Pancreas (tissue), 10 donors: Measurements from ENCODE around the gene TSPAN9. TPM values are rescaled to one million over a fixed set of nuclear protein-coding genes. Genes with fewer than 3 reads are reported as not detected.

ENCODE experiments used
- ATAC-seq, 4 donors: fragments of 200-7000 bp; cut with Tn5 transposase; one replicate each; pipeline versions ENCODE4 v1.8.0 to v1.9.1; 2020; ENCODE audit warnings: mild to moderate bottlenecking in 4 of 4, moderate library complexity in 4 of 4
- DNase-seq, 6 donors: peaks; one replicate each; pipeline ENCODE4 v3.0.0-alpha.2; 2020
- FAIRE-seq: peaks from 2 replicates; lab custom pipeline; 2012; peaks lifted over from hg19 to GRCh38; lab: Jason Lieb, UNC
- H3K27ac ChIP-seq, 4 donors: fragments of 200-600 bp; sonication (generic); 1 replicate in 3 of 4; 2 replicates in 1 of 4; pipeline versions ENCODE4 v1.5.0 to v1.8.0; 2020
- H3K27me3 ChIP-seq, 4 donors: fragments of 200-600 bp; one replicate each; pipeline ENCODE4 v1.8.0; 2021
- H3K36me3 ChIP-seq, 3 donors: fragments of 200-600 bp; sonication (generic) in 1 of 3; one replicate each; pipeline versions ENCODE4 v1.5.0 to v1.8.0; 2020 to 2021
- H3K4me1 ChIP-seq, 3 donors: fragments of 200-600 bp; one replicate each; pipeline ENCODE4 v1.8.0; 2021
- H3K4me3 ChIP-seq, 4 donors: fragments of 200-600 bp; sonication (generic) in 2 of 4; one replicate each; pipeline versions ENCODE4 v1.5.0 to v1.8.0; 2020 to 2021
- H3K9me3 ChIP-seq, 4 donors: fragments of 200-600 bp; one replicate each; pipeline ENCODE4 v1.8.0; 2021
- CTCF ChIP-seq, 4 donors: fragments of 200-600 bp; sonication (generic) in 3 of 4; IDR thresholded peaks; one replicate each; pipeline versions ENCODE4 v1.5.0 to v1.8.0; 2021; ENCODE audit warnings: antibody characterized with exemption in 4 of 4
- WGBS, 2 donors: extraction: QIAGEN DNeasy Blood & Tissue Kit; methylation state at CpG; one replicate each; pipeline ENCODE4 v1.1.7; 2013; 5-methylcytosine and 5-hydroxymethylcytosine counted together
- intact Hi-C, 3 donors: fragments of 100-400 bp; cut with DNase I; formaldehyde crosslinking; loops; one replicate each; pipeline versions ENCODE4 v1.11.1 to v1.14.2; 2022
- polyA plus RNA-seq, 2 donors: library from polyadenylated mRNA; stranded (reverse); fragments of 200-250 nt; gene quantifications; one replicate each; pipeline ENCODE4 v1.2.3, GENCODE V29; 2013
- total RNA-seq, 6 donors: library from RNA; stranded (reverse); fragmentation: NEBNext Ultra II Directional in 4 of 6; extraction: Animal tissue kit (Norgen Biotek cat#: 25700) in 4 of 6; gene quantifications; one replicate each; pipeline versions ENCODE4 v1.2.1 to v1.2.4, GENCODE V29; 2021 to 2023
- donor health status: healthy with polysubstance abuse.
- donor health status: DM: no; HTN: no; CAD: no; lungs with moderate emphysema.
- donor health status: DM: no; HTN: no; CAD: no.
- donor health status: control.
- donor health status: control.
- donor health status: Bipolar disorder and iron deficiency.
- donor health status: DM: yes; HTN: yes; CAD: no.
- donor health status: DM: no; HTN: no; CAD: no.
- donor health status: DM: no; HTN: no; CAD: no.
- donor health status: DM: yes; HTN: yes; CAD: no.

Gene TSPAN9
- total and polyA plus RNA-seq, 8 donors: 7.8 to 19.5 (median 13.0) TPM

- H3K36me3 ChIP-seq: no peaks in the 10 kb centered on the region
- intact Hi-C loops: no loop called here
- H3K27ac ChIP-seq: no peak overlapping the region
- ATAC-seq (no peak), DNase-seq (no peak), FAIRE-seq (no peak)
- H3K4me1 ChIP-seq: no peaks in the 10 kb centered on the region
- TF ChIP-seq CTCF (IDR thresholded peaks at IDR 0.05): no peak
- H3K27me3 ChIP-seq: no peaks in the 10 kb centered on the region
- H3K9me3 ChIP-seq: no peaks in the 10 kb centered on the region
- 82 to 88% methylated on average over 9 of the region's 9 CpGs for WGBS, 2 donors
- no peak overlapping the region for H3K4me3 ChIP-seq
Measured at GRCh38 chr12:3333991-3334391, 256.8 kb downstream of the TSPAN9 start.

- FAIRE-seq: no peak
- intact Hi-C loops: no loop called here
- H3K36me3 ChIP-seq: no peaks in the 10 kb centered on the region
- H3K27me3 ChIP-seq: no peaks in the 10 kb centered on the region
- no peak for ATAC-seq
- no peak for TF ChIP-seq CTCF (IDR thresholded peaks at IDR 0.05)
- 86 to 91% methylated on average over 8 of the region's 8 CpGs for WGBS, 2 donors
- no peak overlapping the region for H3K27ac ChIP-seq
- no peak overlapping the region for H3K4me3 ChIP-seq
- DNase-seq: no peak
- no peaks in the 10 kb centered on the region for H3K9me3 ChIP-seq
- H3K4me1 ChIP-seq: no peaks in the 10 kb centered on the region
Measured at GRCh38 chr12:3335078-3335487, 257.9 kb downstream of the TSPAN9 start.

Other genes starting within 250 kb of the TSPAN9 start
- gene NRIP2, start 242.3 kb upstream of the TSPAN9 start, total RNA-seq: under 1 TPM; 0.13 to 0.83 (median 0.33) TPM
- 1 to 10 TPM in 1 of 2 donors, under 1 TPM in 1; 0.68 to 1.2 TPM for gene NRIP2, start 242.3 kb upstream of the TSPAN9 start, polyA plus RNA-seq
- gene TEX52, start 220.3 kb upstream of the TSPAN9 start, total RNA-seq: under 1 TPM in 1 of 6 donors, not detected in 5; 0.19 TPM
- not detected for gene TEX52, start 220.3 kb upstream of the TSPAN9 start, polyA plus RNA-seq
- 1 to 10 TPM in 1 of 6 donors, under 1 TPM in 4, not detected in 1; 0.12 to 1.5 (median 0.60) TPM for gene FOXM1, start 200.2 kb upstream of the TSPAN9 start, total RNA-seq
- under 1 TPM; 0.19 to 0.65 TPM for gene FOXM1, start 200.2 kb upstream of the TSPAN9 start, polyA plus RNA-seq
- 10 to 100 TPM in 2 of 6 donors, 1 to 10 TPM in 4; 5.7 to 12.6 (median 8.0) TPM for gene RHNO1, start 200.2 kb upstream of the TSPAN9 start, total RNA-seq
- 10 to 100 TPM in 1 of 2 donors, 1 to 10 TPM in 1; 6.9 to 11.3 TPM for gene RHNO1, start 200.2 kb upstream of the TSPAN9 start, polyA plus RNA-seq
- 1 to 10 TPM; 4.1 to 9.0 (median 5.7) TPM for gene TULP3, start 186.5 kb upstream of the TSPAN9 start, total RNA-seq
- 1 to 10 TPM; 6.3 to 8.9 TPM for gene TULP3, start 186.5 kb upstream of the TSPAN9 start, polyA plus RNA-seq
- gene TEAD4, start 118.0 kb upstream of the TSPAN9 start, total RNA-seq: 10 to 100 TPM; 22.6 to 43.8 (median 31.0) TPM
- gene TEAD4, start 118.0 kb upstream of the TSPAN9 start, polyA plus RNA-seq: 10 to 100 TPM; 17.4 to 30.3 TPM